Upper lobe of right lung (tissue), 1 donor: ENCODE data around the gene AMIGO2. TPM values are rescaled to one million over a fixed set of nuclear protein-coding genes. Genes with fewer than 3 reads are reported as not detected.
"Not testable (repeated sequence)": the region's sequence is repeated elsewhere in the genome, so short reads cannot be mapped to it uniquely, and the experiment has no call there.

Experiments used
- ATAC-seq: fragments of 200-7000 bp; cut with Tn5 transposase; one replicate; pipeline ENCODE4 v1.9.1; 2020; ENCODE audit warnings: mild to moderate bottlenecking, moderate library complexity
- DNase-seq: peaks from one replicate; pipeline ENCODE4 v3.0.0-alpha.2; 2020
- H3K27ac ChIP-seq: fragments of 200-600 bp; one replicate; pipeline ENCODE4 v1.8.0; 2022
- H3K27me3 ChIP-seq: fragments of 200-600 bp; one replicate; pipeline ENCODE4 v1.8.0; 2022; ENCODE audit warnings: mild to moderate bottlenecking
- H3K36me3 ChIP-seq: fragments of 200-600 bp; one replicate; pipeline ENCODE4 v1.8.0; 2022
- H3K4me1 ChIP-seq: fragments of 200-600 bp; one replicate; pipeline ENCODE4 v1.8.0; 2022
- H3K4me3 ChIP-seq: fragments of 200-600 bp; one replicate; pipeline ENCODE4 v1.8.0; 2022; ENCODE audit warnings: mild to moderate bottlenecking
- H3K9me3 ChIP-seq: fragments of 200-600 bp; one replicate; pipeline ENCODE4 v1.8.0; 2022
- CTCF ChIP-seq: fragments of 200-600 bp; IDR thresholded peaks from one replicate; pipeline ENCODE4 v1.8.0; 2022; ENCODE audit warnings: antibody characterized with exemption
- intact Hi-C: fragments of 100-400 bp; cut with DNase I; formaldehyde crosslinking; loops from one replicate; pipeline ENCODE4 v1.11.0; 2022
- total RNA-seq: library from RNA; stranded (reverse); fragmentation: NEBNext Ultra II Directional; extraction: Animal tissue kit (Norgen Biotek cat#: 25700); gene quantifications from one replicate; pipeline ENCODE4 v1.2.1, GENCODE V29; 2021
- donor health status: DM: no; HTN: yes; CAD: no; lungs with severe emphysema.

The AMIGO2 gene
- total RNA-seq, 1 donor from 2014 or later: 22.8 TPM

GRCh38 chr12:47121146-47121545, 41.4 kb upstream of the AMIGO2 start:
- Histone ChIP-seq H3K27me3 (no peaks in the 10 kb centered on the region), H3K4me1 (no peaks in the 10 kb centered on the region), H3K36me3 (no peaks in the 10 kb centered on the region), H3K9me3 (no peaks in the 10 kb centered on the region), H3K4me3 (no peak overlapping the region), H3K27ac (no peak overlapping the region)
- intact Hi-C loops: no loop called here
- TF ChIP-seq CTCF: no peak
- no peak for DNase-seq
- no peak for ATAC-seq

GRCh38 chr12:47120736-47121135, 41.0 kb upstream of the AMIGO2 start:
- no peaks in the 10 kb centered on the region for H3K36me3 ChIP-seq
- H3K27me3 ChIP-seq: no peaks in the 10 kb centered on the region
- no peak for DNase-seq
- no peak overlapping the region for H3K4me3 ChIP-seq
- intact Hi-C loops: no loop called here
- no peak for ATAC-seq
- H3K4me1 ChIP-seq: no peaks in the 10 kb centered on the region
- no peak for TF ChIP-seq CTCF
- no peaks in the 10 kb centered on the region for H3K9me3 ChIP-seq
- H3K27ac ChIP-seq: no peak overlapping the region

- intact Hi-C loops, DNase-seq, H3K36me3 ChIP-seq, H3K4me1 ChIP-seq, H3K27me3 ChIP-seq, H3K27ac ChIP-seq, H3K4me3 ChIP-seq, H3K9me3 ChIP-seq, ATAC-seq: not testable (repeated sequence)
Measured at GRCh38 chr12:47117305-47117704, 37.5 kb upstream of the AMIGO2 start.

GRCh38 chr12:47114481-47114892, 34.7 kb upstream of the AMIGO2 start:
- no peaks in the 10 kb centered on the region for H3K27me3 ChIP-seq
- H3K27ac ChIP-seq: no peak overlapping the region
- no peaks in the 10 kb centered on the region for H3K36me3 ChIP-seq
- no peak overlapping the region for H3K4me3 ChIP-seq
- H3K4me1 ChIP-seq: no peaks in the 10 kb centered on the region
- no peak for TF ChIP-seq CTCF
- intact Hi-C loops: no loop called here
- DNase-seq (no peak), ATAC-seq (no peak)
- H3K9me3 ChIP-seq: no peaks in the 10 kb centered on the region

GRCh38 chr12:47112679-47113078, 32.9 kb upstream of the AMIGO2 start:
- Histone ChIP-seq H3K27me3 (no peaks in the 10 kb centered on the region), H3K36me3 (no peaks in the 10 kb centered on the region), H3K27ac (no peak overlapping the region), H3K4me3 (no peak overlapping the region), H3K4me1 (no peaks in the 10 kb centered on the region), H3K9me3 (no peaks in the 10 kb centered on the region)
- ATAC-seq (no peak), DNase-seq (no peak)
- TF ChIP-seq CTCF: no peak
- intact Hi-C loops: no loop called here

- TF ChIP-seq CTCF: no peak
- H3K4me1 ChIP-seq: no peaks in the 10 kb centered on the region
- H3K27me3 ChIP-seq: no peaks in the 10 kb centered on the region
- intact Hi-C loops: no loop called here
- no peak overlapping the region for H3K27ac ChIP-seq
- DNase-seq: no peak
- no peaks in the 10 kb centered on the region for H3K36me3 ChIP-seq
- ATAC-seq: no peak
- no peak overlapping the region for H3K4me3 ChIP-seq
- H3K9me3 ChIP-seq: no peaks in the 10 kb centered on the region
Measured at GRCh38 chr12:47111854-47112253, 32.1 kb upstream of the AMIGO2 start.
